GM12872 (cell line): ENCODE measurements around the gene ATP11C.

Experiments
- CTCF ChIP-seq: IDR thresholded peaks from 3 replicates; pipeline ENCODE4 v1.5.1; 2011; ENCODE audit warnings: low read depth, mild to moderate bottlenecking, low read length, moderate library complexity; ENCODE audit not compliant: insufficient read depth

The ATP11C gene

GRCh38 chrX:139815771-139816170, 117.1 kb downstream of the ATP11C start:
- no peak for TF ChIP-seq CTCF

GRCh38 chrX:139811942-139812629, 120.8 kb downstream of the ATP11C start:
- TF ChIP-seq CTCF: no peak

GRCh38 chrX:139804482-139804881, 128.4 kb downstream of the ATP11C start:
- TF ChIP-seq CTCF: no peak

GRCh38 chrX:139803224-139803623, 129.6 kb downstream of the ATP11C start:
- no peak for TF ChIP-seq CTCF

- no peak for TF ChIP-seq CTCF
Measured at GRCh38 chrX:139802048-139802447, 130.8 kb downstream of the ATP11C start.

- no peak for TF ChIP-seq CTCF
Measured at GRCh38 chrX:139801397-139801813, 131.4 kb downstream of the ATP11C start.

GRCh38 chrX:139798701-139799100, 134.2 kb downstream of the ATP11C start:
- no peak for TF ChIP-seq CTCF
